ENCODE measurements around the gene RAE1.

RAE1 gene

GRCh38 chr20:57372581-57373350 is 21.7 kb downstream of the RAE1 start:
- DNase-seq, result no peak

GRCh38 chr20:57374343-57374930 is 23.4 kb downstream of the RAE1 start:
- no peak for DNase-seq

GRCh38 chr20:57374931-57375651 is 24.0 kb downstream of the RAE1 start:
- DNase-seq, result no peak

- no peak for DNase-seq
Observed at GRCh38 chr20:57375652-57376230, 24.7 kb downstream of the RAE1 start.

- DNase-seq, result no peak
Observed at GRCh38 chr20:57377350-57377749, 26.3 kb downstream of the RAE1 start.

GRCh38 chr20:57378107-57378506 is 27.1 kb downstream of the RAE1 start:
- no peak for DNase-seq

GRCh38 chr20:57378646-57379262 is 27.7 kb downstream of the RAE1 start:
- DNase-seq, result no peak

- DNase-seq, result no peak
Observed at GRCh38 chr20:57379263-57379647, 28.2 kb downstream of the RAE1 start.

- no peak for DNase-seq
Observed at GRCh38 chr20:57380081-57380750, 29.2 kb downstream of the RAE1 start.

- DNase-seq, result no peak
Observed at GRCh38 chr20:57381596-57382503, 30.8 kb downstream of the RAE1 start.

- no peak for DNase-seq
Observed at GRCh38 chr20:57382516-57382915, 31.5 kb downstream of the RAE1 start.

GRCh38 chr20:57383447-57384347 is 32.6 kb downstream of the RAE1 start:
- no peak for DNase-seq

GRCh38 chr20:57384486-57384885 is 33.4 kb downstream of the RAE1 start:
- no peak for DNase-seq

GRCh38 chr20:57384953-57385761 is 34.1 kb downstream of the RAE1 start:
- no peak for DNase-seq

GRCh38 chr20:57385940-57386339 is 34.9 kb downstream of the RAE1 start:
- no peak for DNase-seq

- DNase-seq, result no peak
Observed at GRCh38 chr20:57386762-57387161, 35.7 kb downstream of the RAE1 start.

GRCh38 chr20:57387463-57387862 is 36.4 kb downstream of the RAE1 start:
- DNase-seq, result no peak

- DNase-seq, result no peak
Observed at GRCh38 chr20:57387945-57388371, 36.9 kb downstream of the RAE1 start.

GRCh38 chr20:57388953-57389694 is 38.1 kb downstream of the RAE1 start:
- DNase-seq, result no peak

Measured in SIG-M5 (cell line).